HepG2 (cell line): ENCODE measurements around the gene ESPN. TPM values are rescaled to one million over a fixed set of nuclear protein-coding genes. Genes with fewer than 3 reads are reported as not detected.

Experiments used
- ATAC-seq: fragments of 200-7000 bp; cut with Tn5 transposase; 3 replicates; pipeline ENCODE4 v1.9.1; 2020; ENCODE audit warnings: mild to moderate bottlenecking, moderate library complexity
- BruUV-seq: library from RNA; stranded (reverse); fragments of 400-500 nt; replicated peaks from 2 replicates; lab custom pipeline; 2021; lab: Mats Ljungman, UMichigan
- CTCF ChIA-PET: fragments of 300-600 bp; formaldehyde crosslinking; extraction: SDS; loops from one replicate; lab custom pipeline; 2021; ENCODE audit warnings: low total read pairs, inconsistent platforms, low intra/inter-chr PET ratio; lab: Yijun Ruan, JAX
- POLR2A ChIA-PET: fragments of 350-600 bp; sonication (Branson Sonifier 250); formaldehyde crosslinking; loops from one replicate; lab custom pipeline; 2020; ENCODE audit warnings: antibody characterized with exemption, inconsistent platforms; lab: Yijun Ruan, JAX
- DNase-seq: peaks from one replicate; pipeline ENCODE4 v3.0.0-alpha.2; 2015; ENCODE audit warnings: low spot score
- FAIRE-seq: peaks from 3 replicates; lab custom pipeline; 2011; peaks lifted over from hg19 to GRCh38; lab: Jason Lieb, UNC
- H2AFZ ChIP-seq: one replicate; pipeline ENCODE4 v1.6.1; 2011; ENCODE audit warnings: low read length, inconsistent platforms
- H3K27ac ChIP-seq: fragments of 300-600 bp; 3 replicates; pipeline ENCODE4 v1.8.0; 2011; ENCODE audit warnings: mixed run types, mild to moderate bottlenecking, mixed read lengths, low read length, inconsistent platforms; ENCODE audit not compliant: insufficient read depth; ENCODE audit errors: extremely low read length
- H3K27me3 ChIP-seq, 2 experiments: fragments of 200-600 bp in 1 of 2; 2 replicates in 1 of 2; 3 replicates in 1 of 2; pipeline versions ENCODE4 v1.6.0 to v1.8.0; 2011; ENCODE audit warnings: low read length in 2 of 2, mild to moderate bottlenecking in 2 of 2, moderate library complexity in 2 of 2, inconsistent platforms in 1 of 2; ENCODE audit not compliant: insufficient read depth in 2 of 2, control insufficient read depth in 1 of 2
- H3K36me3 ChIP-seq, 2 experiments: fragments of 200-600 bp in 1 of 2; replicated peaks in 1 of 2; 2 replicates in 1 of 2; 3 replicates in 1 of 2; pipeline versions ENCODE4 v1.5.1 to v1.8.0; 2011; ENCODE audit warnings: low read length in 2 of 2, inconsistent platforms in 1 of 2; ENCODE audit not compliant: insufficient read depth in 2 of 2, control insufficient read depth in 1 of 2
- H3K4me1 ChIP-seq: 2 replicates; pipeline ENCODE4 v1.5.1; 2012; ENCODE audit warnings: low read length, inconsistent platforms; ENCODE audit not compliant: insufficient read depth
- H3K4me2 ChIP-seq: 2 replicates; pipeline ENCODE4 v1.6.0; 2011; ENCODE audit warnings: low read depth, low read length, inconsistent platforms
- H3K4me3 ChIP-seq, 3 experiments: fragments of 200-600 bp in 1 of 3; sonication (generic), shearing (Covaris generic) in 1 of 3; replicated peaks in 1 of 3; 2 replicates each; pipeline ENCODE4 v1.5.1; 2011 to 2016; ENCODE audit warnings: low read length in 3 of 3, inconsistent platforms in 2 of 3, low read depth in 2 of 3, mild to moderate bottlenecking in 2 of 3, control low read depth in 1 of 3, mixed read lengths in 1 of 3; ENCODE audit not compliant: insufficient read depth in 1 of 3
- H3K79me2 ChIP-seq: one replicate; pipeline ENCODE4 v1.6.1; 2011; ENCODE audit warnings: low read length, inconsistent platforms; ENCODE audit not compliant: insufficient read depth
- H3K9ac ChIP-seq: 2 replicates; pipeline ENCODE4 v1.6.0; 2011; ENCODE audit warnings: mild to moderate bottlenecking, low read depth, low read length, inconsistent platforms; ENCODE audit not compliant: insufficient read depth
- H3K9me3 ChIP-seq: 2 replicates; pipeline ENCODE4 v1.5.1; 2012; ENCODE audit warnings: mild to moderate bottlenecking, low read length
- H4K20me1 ChIP-seq: 2 replicates; pipeline ENCODE4 v1.6.0; 2011; ENCODE audit warnings: inconsistent platforms, mild to moderate bottlenecking, low read length, moderate library complexity; ENCODE audit not compliant: insufficient read depth
- KAT7 ChIP-seq: IDR thresholded peaks from 2 replicates; pipeline ENCODE4 v1.6.1; 2018; ENCODE audit warnings: borderline replicate concordance, missing compliant biosample characterization
- POLR2G ChIP-seq: fragments of 200-400 bp; formaldehyde crosslinking; IDR thresholded peaks from 2 replicates; pipeline ENCODE4 v1.6.1; 2018; ENCODE audit warnings: mild to moderate bottlenecking, low read depth, low read length, moderate library complexity
- SP5 ChIP-seq: IDR thresholded peaks from 2 replicates; pipeline ENCODE4 v1.6.1; 2016; ENCODE audit warnings: low read depth, borderline replicate concordance
- ZBTB10 ChIP-seq: sonication (generic); formaldehyde crosslinking; IDR thresholded peaks from 2 replicates; pipeline ENCODE4 v1.4.0; 2020; ENCODE audit warnings: missing genetic modification reagents, borderline replicate concordance
- ZNF546 ChIP-seq: sonication (generic); formaldehyde crosslinking; conservative IDR thresholded peaks from 2 replicates; pipeline ENCODE4 v1.8.1; 2023; ENCODE audit warnings: mild to moderate bottlenecking, missing genetic modification reagents
- WGBS: methylation state at CpG from one replicate; pipeline ENCODE4 v1.1.6; 2017; ENCODE audit warnings: low lambda C conversion rate; 5-methylcytosine and 5-hydroxymethylcytosine counted together
- in situ Hi-C: cut with HindIII; loops from 2 replicates; pipeline ENCODE4 v1.10.0; 2017; ENCODE audit warnings: low pct_unique_long_range_greater_than_20kb; ENCODE audit not compliant: extremely low pct_ligation_motif_present
- intact Hi-C: fragments of 100-400 bp; cut with micrococcal nuclease; formaldehyde crosslinking; loops from one replicate; pipeline ENCODE4 v1.10.0; 2022; ENCODE audit not compliant: unreplicated experiment
- polyA plus RNA-seq, 8 experiments: library from polyadenylated mRNA; depleted of rRNA in 3 of 8; stranded (reverse) in 7 of 8; unstranded in 1 of 8; fragments of >200 nt; fragmentation: Illumina TruSeq in 4 of 8; extraction: Trizol in 4 of 8; gene quantifications; 2 replicates each; pipeline versions ENCODE4 v1.2.1 to v1.2.3, GENCODE V29; 2011 to 2016; ENCODE audit warnings: low read depth in 4 of 8, missing spikeins in 1 of 8, mixed read lengths in 1 of 8; ENCODE audit not compliant: insufficient read depth in 1 of 8
- total RNA-seq, 5 experiments: library from RNA; depleted of rRNA; stranded (reverse); fragments of >200 nt; fragmentation: Illumina TruSeq; extraction: Trizol; gene quantifications; 2 replicates each; pipeline ENCODE4 v1.2.3, GENCODE V29; 2016; ENCODE audit warnings: low read depth in 1 of 5
- TF ChIP-seq, protein P1 (sequence below), 2 experiments: fragments of 450-650 bp in 1 of 2; sonication (generic) in 1 of 2; formaldehyde crosslinking in 1 of 2; IDR thresholded peaks; 2 replicates each; pipeline versions ENCODE4 v1.6.1 to v1.8.0; 2016 to 2022; ENCODE audit warnings: antibody characterized with exemption in 1 of 2, mild to moderate bottlenecking in 1 of 2, missing genetic modification reagents in 1 of 2
- TF ChIP-seq, protein P2 (sequence below): sonication (generic); formaldehyde crosslinking; conservative IDR thresholded peaks from 2 replicates; pipeline ENCODE4 v1.4.0; 2020; ENCODE audit warnings: mild to moderate bottlenecking, missing genetic modification reagents, moderate library complexity

Gene ESPN
- total and polyA plus RNA-seq, 2 of the 13 experiments (the other 11 are each of a cell fraction or from before 2014, with no cell fraction given): 48.6 to 54.2 TPM

DNA sequence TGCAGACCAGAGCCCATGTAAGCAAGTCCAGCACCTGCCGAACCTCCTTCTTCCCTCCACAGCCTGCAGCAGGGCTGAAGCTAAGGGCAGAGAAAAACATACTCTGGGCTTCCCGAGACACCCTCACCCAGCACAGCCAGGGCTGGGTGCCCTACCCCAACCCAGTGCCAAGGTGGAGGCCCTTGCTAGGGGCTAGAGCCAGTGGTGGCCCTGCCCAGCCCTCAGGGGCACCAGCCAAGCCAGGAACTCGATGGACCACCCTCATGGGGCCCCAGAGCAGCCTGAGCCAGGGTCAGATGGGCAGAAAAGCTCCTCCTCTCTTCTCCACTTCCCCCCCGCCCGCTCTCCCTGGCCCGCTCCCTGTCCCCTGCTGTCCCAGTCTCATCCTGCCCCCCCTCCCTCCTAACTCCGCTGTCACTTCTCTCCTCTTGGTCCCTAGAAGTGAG lies 25.5 kb downstream of the ESPN start:
- Histone ChIP-seq H3K27ac (peak overlapping the region; percentile 91), H3K4me1 (peaks cover 43% of the 10 kb centered on the region), H3K4me3 (peak overlapping the region; percentile 63 to 78 (median 77)), H2AFZ (no peak overlapping the region), H3K36me3 (peaks cover 3 to 5% of the 10 kb centered on the region in 2 experiments; a peak in 3 of 5 replicates), H3K79me2 (peaks cover 27% of the 10 kb centered on the region), H4K20me1 (0 out of 2 replicates have a peak, but pooled peaks cover 8% of the 10 kb centered on the region), H3K9me3 (no peaks in the 10 kb centered on the region), H3K27me3 (no peaks in the 10 kb centered on the region; a peak in 1 of 5 replicates), H3K9ac (peak overlapping the region; percentile 85), H3K4me2 (peak overlapping the region; percentile 99)
- BruUV-seq: no TSS peak
- CTCF ChIA-PET: no interaction called here
- WGBS: 4% methylated on average over 6 of the region's 7 CpGs
- FAIRE-seq (peak; percentile 60), DNase-seq (peak; percentile 24), ATAC-seq (no peak)
- POLR2A ChIA-PET: interaction anchor here (0.7 to 2.5 kb wide), 7 partner anchors 10 to 152 kb away, joined by 3 to 8 read pairs (median 5); partner anchors contain the start of gene KLHL21
- in situ Hi-C loops (no loop called here), intact Hi-C loops (no loop called here)
- TF ChIP-seq, protein P1, sequence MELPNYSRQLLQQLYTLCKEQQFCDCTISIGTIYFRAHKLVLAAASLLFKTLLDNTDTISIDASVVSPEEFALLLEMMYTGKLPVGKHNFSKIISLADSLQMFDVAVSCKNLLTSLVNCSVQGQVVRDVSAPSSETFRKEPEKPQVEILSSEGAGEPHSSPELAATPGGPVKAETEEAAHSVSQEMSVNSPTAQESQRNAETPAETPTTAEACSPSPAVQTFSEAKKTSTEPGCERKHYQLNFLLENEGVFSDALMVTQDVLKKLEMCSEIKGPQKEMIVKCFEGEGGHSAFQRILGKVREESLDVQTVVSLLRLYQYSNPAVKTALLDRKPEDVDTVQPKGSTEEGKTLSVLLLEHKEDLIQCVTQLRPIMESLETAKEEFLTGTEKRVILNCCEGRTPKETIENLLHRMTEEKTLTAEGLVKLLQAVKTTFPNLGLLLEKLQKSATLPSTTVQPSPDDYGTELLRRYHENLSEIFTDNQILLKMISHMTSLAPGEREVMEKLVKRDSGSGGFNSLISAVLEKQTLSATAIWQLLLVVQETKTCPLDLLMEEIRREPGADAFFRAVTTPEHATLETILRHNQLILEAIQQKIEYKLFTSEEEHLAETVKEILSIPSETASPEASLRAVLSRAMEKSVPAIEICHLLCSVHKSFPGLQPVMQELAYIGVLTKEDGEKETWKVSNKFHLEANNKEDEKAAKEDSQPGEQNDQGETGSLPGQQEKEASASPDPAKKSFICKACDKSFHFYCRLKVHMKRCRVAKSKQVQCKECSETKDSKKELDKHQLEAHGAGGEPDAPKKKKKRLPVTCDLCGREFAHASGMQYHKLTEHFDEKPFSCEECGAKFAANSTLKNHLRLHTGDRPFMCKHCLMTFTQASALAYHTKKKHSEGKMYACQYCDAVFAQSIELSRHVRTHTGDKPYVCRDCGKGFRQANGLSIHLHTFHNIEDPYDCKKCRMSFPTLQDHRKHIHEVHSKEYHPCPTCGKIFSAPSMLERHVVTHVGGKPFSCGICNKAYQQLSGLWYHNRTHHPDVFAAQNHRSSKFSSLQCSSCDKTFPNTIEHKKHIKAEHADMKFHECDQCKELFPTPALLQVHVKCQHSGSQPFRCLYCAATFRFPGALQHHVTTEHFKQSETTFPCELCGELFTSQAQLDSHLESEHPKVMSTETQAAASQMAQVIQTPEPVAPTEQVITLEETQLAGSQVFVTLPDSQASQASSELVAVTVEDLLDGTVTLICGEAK (IDR thresholded peaks at IDR 0.05): no peak
- TF ChIP-seq, protein P1 (CRISPR knock-in tag; IDR thresholded peaks at IDR 0.05): 0 out of 2 replicates have a peak, but pooled peaks have one; percentile 17
- TF ChIP-seq SP5 (CRISPR knock-in tag) (peak; percentile 39; the same call in 1 of the 2 replicates), ZBTB10 (no peak), POLR2G (0 out of 2 replicates have a peak, but pooled peaks have one; percentile 21), ZNF546 (CRISPR knock-in tag) (peak; percentile 50; the same call in 1 of the 2 replicates), KAT7 (CRISPR knock-in tag) (no peak)
- TF ChIP-seq, protein P2, sequence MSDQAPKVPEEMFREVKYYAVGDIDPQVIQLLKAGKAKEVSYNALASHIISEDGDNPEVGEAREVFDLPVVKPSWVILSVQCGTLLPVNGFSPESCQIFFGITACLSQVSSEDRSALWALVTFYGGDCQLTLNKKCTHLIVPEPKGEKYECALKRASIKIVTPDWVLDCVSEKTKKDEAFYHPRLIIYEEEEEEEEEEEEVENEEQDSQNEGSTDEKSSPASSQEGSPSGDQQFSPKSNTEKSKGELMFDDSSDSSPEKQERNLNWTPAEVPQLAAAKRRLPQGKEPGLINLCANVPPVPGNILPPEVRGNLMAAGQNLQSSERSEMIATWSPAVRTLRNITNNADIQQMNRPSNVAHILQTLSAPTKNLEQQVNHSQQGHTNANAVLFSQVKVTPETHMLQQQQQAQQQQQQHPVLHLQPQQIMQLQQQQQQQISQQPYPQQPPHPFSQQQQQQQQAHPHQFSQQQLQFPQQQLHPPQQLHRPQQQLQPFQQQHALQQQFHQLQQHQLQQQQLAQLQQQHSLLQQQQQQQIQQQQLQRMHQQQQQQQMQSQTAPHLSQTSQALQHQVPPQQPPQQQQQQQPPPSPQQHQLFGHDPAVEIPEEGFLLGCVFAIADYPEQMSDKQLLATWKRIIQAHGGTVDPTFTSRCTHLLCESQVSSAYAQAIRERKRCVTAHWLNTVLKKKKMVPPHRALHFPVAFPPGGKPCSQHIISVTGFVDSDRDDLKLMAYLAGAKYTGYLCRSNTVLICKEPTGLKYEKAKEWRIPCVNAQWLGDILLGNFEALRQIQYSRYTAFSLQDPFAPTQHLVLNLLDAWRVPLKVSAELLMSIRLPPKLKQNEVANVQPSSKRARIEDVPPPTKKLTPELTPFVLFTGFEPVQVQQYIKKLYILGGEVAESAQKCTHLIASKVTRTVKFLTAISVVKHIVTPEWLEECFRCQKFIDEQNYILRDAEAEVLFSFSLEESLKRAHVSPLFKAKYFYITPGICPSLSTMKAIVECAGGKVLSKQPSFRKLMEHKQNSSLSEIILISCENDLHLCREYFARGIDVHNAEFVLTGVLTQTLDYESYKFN (CRISPR knock-in tag): peak; percentile 65; the same call in 1 of the 2 replicates
